Stimulated activated CD4-positive, alpha-beta T cell treated with anti-CD3 and anti-CD28 coated beads, Interleukin-4, amount 100 ng/mL, for 48 hours (primary cell): ENCODE measurements around the gene BCAT1.
"Not testable (repeated sequence)": the region's sequence is repeated elsewhere in the genome, so short reads cannot be mapped to it uniquely, and the experiment has no call there.

Experiments used
- DNase-seq, 2 donors: peaks; one replicate each; pipeline ENCODE4 v3.0.0-alpha.2; 2020; ENCODE audit warnings: low read depth in 2 of 2

The BCAT1 gene

DNA sequence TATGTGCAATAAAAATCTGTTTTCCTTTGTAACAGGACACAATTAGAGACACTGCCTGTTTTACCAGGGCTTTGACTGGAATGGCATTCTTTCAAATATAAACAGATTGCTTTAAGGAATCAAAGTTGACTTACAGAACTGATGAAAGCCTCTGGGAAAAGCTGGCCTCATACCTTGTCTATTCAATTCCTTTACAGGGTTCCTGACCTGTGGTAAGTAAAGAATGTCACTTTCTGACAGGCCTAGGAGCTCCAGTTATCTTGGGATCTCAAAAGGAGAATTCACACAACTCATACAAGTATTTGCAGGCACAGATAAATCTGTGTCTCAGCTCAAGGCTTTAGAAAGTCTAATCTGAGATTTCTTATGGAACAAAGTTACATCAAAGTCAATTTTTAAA lies 88.4 kb downstream of the BCAT1 start:
- DNase-seq = no peak

DNA sequence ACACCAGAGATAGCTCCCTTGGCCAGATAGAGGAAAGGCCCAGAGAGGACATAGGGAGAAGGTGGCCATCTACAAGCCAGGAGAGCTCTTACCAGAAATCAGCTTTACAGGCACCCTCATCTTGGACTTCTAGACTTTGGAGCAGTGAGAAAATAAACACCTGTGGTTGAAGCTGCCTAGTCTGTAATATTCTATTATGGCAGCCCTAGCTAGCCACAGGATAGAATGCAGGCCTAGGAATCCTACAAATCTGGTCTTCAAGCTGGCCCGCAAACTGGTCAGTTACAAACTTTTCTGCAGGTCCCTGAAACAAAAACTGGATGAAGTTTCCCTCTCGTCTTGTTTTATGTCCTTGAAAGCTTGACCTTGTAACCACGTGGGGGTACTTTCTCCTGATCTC lies 92.4 kb downstream of the BCAT1 start:
- no peak for DNase-seq

DNA sequence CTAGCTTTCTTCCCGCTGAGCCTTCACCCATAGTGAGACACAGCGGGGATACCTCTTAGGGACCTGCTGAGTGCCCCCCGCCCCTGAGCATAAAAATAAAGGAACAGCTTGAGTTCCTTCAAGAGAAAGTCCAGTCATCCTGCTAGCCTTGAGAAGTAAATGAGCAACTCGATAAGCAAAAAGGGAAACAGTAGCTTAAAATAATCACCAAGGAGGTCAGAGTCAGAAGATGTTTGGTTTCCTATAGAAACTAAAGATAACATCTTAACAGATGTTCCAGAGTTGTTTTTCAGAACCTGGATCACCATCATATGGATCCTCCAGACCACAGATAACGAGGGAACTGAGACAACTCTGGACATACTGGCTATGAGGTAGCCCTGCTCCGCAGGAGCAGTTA lies 94.0 kb downstream of the BCAT1 start:
- no peak for DNase-seq

DNA sequence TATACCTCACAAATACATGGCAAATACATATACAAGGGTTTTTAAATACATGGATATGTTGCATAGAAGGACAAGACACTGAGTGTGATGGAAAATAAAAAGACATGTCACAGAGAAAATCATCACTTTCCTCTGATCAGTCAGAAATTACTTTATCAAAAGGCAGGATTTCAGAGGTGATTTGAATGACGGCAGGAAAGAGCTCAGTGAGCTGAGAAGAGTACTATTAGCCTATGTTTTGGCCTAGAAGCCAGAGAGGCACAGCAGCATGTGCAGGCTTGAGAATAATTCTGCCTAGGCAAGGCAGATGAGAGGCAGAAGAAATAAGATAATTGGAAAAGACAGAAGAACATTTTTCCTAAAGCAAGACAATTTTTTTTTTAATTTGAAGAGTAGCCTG lies 94.9 kb downstream of the BCAT1 start:
- DNase-seq = no peak

DNA sequence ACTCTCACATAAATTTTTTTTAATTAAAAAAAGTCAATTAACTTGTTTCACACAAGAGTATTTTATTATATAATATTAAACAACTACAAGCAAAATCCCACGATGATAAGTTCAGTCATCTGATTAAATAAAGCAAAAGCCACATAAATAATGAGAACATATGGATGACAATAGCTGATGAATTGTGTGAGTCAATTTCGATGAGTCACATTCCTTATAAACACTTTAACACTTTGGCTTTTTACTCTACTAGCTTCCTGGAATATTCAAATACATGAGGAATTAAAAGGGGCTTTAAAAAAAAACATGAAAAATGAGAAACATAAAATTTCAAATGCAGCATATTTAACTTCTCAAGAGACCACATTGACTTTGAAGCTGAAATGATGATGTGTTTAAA lies 95.3 kb downstream of the BCAT1 start:
- no peak for DNase-seq

DNA sequence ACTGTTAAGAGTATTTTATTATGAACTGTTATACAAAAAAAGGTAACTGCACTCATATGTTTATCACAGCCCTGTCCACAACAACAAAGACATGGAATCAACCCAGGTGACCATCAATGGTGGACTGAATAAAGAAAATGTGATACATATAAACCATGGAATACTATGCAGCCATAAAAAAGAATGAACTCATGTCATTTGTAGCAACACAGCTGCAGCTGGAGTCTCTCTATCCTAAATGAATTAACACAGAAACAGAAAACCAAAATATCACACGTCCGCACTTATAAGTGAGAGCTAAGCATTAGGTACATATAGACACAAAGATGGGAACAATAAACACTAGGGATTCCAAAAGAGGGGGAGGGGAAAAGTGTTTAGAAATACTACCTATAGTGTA lies 95.8 kb downstream of the BCAT1 start:
- no peak for DNase-seq

DNA sequence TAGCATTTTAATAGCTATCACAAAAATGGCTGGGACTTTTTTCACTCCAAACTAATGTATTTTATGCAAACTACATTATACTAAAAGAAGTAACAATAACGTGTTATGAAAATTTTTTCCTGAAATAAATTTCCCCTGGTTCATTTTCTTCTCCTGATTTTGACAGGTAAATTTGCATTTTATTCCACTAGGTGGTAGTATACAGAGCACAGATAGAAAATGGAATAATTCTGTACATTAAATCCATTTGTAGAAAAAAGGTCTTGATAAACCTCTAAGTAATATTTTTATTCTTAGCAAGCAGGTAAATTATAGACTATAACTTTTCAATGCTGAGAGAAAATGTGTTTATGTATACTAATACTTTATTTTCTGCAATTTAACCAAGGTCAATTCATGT lies 96.5 kb downstream of the BCAT1 start:
- no peak for DNase-seq

DNA sequence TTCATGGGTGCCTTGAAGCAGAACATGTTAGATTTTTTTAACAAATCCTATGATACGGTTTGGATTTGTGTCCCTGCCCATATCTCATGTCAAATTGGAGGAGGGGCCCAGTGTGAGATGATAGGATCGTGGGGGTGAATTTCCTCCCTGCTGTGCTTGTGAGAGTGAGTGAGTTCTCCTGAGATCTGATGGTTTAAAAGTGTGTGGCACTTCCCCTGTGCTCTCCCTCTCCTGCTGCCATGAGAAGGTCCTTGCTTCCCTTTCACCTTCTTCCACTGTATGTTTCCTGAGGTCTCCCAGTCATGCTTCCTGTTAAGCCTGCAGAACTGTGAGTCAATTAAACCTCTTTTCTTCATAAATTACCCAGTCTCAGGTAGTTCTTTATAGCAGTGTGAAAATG lies 97.0 kb downstream of the BCAT1 start:
- DNase-seq = not testable (repeated sequence)

DNA sequence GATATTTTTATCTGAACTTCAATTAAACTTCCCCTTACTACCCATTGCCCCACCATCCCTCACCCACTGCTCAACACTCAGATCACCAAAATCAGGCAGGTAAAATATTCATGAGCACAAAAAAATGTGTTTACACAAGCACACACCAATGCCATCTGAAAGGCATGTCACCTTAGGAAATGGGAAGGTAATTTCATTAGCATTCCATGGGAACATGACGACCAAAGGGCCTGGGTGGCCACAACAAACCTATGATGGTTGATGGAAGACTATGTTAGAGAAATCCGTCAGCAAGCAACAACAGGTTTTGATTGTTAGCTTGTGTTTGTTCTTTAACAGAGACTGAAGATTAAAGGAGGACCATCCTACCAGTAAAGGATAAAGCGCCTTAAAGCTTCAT lies 97.6 kb downstream of the BCAT1 start:
- DNase-seq = no peak

DNA sequence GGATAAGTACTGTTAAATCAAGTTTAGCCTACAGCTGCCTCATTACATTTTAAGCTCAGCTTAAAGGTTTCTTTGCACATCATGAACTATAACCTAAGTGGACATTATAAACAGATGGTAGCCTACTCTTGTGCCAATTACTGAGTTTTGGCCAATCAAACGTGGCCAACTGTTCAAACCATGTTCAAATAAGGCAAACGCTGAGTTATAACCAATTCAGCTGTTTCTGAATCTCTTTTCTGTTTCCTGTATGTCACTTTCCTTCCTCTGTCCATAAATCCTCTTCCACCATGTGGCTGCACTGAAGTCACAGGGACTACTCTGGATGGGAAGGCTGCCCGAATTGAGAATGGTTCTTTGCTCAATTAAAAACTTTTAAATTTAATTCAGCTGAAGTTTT lies 98.4 kb downstream of the BCAT1 start:
- no peak for DNase-seq

DNA sequence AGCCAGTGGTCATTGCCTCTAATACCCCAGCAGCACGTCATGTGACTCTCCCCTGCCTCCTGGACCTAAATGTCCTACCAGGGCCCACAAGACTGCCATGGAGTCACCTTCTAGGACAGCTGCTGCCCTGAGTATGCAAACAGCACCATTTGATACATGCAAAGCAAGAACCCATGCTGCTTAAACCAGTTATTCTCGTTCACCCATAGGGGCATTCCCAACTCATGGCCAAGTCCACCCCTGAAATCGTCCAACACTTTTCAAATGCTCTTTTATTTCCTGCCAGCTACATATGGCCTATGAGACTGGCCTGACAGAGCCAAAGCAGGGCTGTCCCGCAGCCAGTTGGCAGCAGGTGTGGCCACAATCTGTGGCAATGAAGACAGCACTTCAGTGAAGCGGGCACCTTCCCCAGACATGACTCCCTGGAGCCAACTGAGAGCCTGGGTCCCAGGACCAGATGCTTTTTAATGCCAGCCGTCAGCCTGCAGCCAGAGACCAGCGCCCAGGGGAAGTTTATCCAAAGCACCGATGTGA lies 99.9 kb downstream of the BCAT1 start:
- no peak for DNase-seq

DNA sequence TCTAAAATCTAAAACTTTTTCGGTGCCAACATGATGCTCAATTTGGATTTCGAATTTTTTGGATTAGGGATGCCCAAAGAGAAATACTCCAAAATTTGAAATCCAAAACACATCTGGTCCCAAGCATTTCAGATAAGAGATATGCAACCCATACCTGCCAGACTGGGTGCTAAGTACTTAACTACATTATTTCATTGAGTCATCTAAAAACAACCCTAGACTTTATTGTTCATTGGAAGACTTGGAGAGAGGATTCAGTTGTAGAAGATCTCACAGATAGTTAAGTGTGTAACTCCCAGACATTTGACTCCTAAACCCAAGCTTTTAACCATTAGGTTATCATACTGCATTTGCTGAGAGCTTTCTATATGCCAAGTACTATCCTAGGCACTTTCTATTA lies 102.2 kb downstream of the BCAT1 start:
- DNase-seq = no peak

DNA sequence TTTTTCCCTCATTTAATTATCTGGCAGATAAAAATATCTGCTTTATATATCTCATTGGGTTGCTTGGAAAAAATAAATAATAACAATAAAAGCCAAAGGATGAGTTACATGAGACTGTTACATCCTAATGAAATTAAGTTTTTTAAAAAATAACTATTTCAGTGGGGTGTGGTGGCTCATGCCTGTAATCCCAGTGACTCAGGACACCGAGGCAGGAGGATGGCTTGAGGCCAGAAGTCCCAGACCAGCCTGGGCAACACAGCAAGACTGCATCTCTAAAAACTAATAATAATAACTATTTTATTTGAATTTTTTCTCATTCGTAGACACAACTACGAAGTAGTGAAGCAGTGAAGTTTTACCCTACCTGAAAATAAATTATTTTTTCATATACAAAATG lies 103.3 kb downstream of the BCAT1 start:
- no peak for DNase-seq

DNA sequence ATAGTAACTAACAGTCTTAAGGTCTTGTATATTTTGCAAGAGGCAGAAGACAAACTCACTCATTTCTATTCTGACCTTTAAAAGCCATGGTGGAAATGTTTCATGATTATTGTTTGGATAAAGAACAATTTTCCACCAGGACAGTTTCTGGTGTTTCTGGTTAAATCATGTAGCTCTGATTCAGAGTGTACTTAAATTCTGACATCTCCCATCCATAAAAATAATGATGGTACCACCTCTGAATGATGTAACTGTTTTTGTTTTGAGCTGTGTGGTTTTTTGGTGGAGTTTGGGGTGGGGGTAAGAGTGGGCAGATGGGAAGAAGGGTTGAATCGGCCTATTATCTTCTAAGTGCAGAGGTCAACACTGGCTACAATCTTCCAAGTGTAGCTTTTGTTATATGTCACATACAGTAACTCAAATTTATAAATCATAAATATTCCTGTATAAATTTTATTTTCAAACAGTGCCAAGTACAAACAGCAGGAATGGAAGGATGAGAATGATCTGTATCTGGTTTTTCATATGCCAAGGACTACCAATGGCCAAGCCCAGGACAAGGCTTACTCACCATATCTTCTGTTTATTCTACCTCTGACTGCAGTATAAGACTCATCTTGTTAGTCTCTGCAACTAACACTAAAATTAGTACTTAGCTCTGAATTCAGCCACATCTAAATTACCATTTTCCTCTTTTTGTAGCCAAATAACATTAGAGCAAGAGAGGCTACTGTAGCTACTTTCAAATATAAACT lies 108.7 kb downstream of the BCAT1 start:
- DNase-seq = no peak

DNA sequence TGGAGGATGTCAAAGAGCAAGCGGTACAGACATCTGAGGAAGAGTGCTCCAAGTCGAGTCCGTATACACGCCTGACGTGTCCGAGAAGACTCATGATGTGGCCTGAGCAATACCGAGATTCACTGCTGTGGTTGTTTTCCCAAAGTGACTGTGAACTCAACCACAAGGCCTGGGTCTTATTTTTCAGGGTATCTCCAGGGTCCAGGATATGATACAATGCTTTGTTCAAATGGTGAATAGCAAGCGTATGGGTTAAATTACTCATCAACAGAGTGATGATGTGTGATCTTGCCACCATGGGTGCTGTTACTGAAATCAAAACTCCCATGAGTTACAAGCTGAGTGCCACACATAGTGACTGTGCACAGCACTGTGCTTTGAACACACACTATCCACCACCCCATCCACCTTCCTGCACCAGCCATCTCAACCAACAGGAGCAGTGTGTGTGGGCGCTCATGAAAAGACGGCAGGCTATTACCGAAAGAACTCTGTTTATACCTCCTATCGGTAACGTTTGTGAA lies 109.6 kb downstream of the BCAT1 start:
- peak; percentile 47 to 73 for DNase-seq

DNA sequence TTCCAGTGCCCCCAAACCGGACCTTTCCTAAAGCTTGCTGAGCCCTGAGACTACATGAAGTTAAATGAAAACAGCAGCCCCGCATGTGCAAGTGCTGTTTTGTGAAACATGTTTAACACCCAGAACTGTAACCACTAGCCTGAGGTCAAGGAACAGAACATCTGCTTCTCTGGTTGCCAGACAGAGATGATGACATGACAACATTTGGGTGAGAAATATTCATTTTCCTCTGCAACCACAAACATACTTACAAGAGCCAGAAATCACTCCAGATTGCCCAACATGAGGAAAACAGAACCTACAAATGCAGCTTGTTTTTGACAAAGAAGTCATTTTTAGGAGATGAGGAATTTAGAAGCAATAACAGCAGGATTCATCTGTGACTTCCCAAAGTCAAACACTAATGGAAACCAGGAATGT lies 110.4 kb downstream of the BCAT1 start:
- DNase-seq = no peak

DNA sequence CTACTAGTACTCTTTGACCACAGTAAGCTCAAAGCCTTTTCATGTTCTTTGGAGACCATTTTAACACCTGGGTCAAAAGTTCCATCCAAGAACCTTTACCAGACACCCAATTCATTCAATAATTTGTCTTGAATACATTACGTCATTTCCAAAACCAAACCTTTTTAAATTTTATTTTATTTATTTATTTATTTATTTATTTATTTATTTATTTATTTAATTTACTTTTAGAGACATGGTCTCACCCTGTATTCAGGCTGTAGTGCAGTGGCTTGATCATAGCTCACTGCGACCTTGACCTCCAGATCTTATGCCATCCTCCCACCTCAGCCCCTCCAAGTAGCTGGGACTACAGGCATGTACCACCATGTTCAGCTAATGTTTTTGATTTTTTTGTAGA lies 113.5 kb downstream of the BCAT1 start:
- no peak for DNase-seq

DNA sequence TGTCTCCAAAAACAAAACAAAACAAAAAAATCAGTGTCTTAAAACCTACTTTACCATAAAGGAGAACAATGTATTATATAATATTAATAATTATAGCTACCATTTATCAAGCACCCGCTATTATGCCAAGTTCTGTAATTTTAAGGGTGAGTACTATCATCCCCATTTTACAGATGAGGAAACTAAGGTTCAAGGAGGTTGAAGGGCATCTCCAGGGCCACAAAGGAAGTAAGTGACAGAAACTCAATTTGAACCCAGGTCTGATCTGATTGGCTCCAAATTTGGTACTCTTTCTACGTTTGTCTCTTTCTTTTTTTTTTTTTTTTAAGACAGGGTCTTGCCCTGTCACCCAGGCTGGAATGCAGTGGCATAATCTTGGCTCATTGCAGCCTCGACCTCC lies 115.4 kb downstream of the BCAT1 start:
- DNase-seq = no peak

DNA sequence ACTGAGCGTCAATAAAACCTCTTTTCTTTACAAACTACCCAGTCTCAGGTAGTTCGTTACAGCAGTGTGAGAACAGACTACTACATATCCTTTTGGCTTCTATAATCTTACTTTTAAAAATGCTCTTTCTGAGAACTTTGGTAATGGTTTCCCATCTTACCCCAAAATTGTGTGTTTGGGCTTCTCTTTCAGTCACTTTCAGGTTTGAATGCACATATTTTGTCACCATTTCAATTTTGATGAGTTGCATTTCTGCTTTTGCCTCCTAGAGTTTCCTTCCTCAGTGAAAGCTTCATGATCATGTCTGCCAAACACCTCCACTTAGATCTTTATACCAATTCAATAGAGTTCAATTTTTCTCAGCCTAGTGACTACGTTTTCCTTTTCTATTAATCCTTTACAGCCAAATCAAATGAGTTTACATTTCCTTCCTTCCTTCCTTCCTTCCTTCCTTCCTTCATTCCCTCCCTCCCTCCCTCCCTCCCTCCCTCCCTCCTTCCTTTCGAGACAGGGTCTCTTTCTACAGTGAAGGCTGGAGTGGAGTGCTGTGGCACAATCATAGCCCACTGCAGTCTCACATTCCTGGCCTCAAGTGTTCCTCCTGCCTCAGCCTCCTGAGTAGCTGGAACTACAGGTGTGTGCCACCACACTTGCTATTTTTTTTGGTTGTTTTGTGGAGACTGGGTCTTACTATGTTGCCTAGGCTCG lies 124.9 kb downstream of the BCAT1 start:
- no peak for DNase-seq

DNA sequence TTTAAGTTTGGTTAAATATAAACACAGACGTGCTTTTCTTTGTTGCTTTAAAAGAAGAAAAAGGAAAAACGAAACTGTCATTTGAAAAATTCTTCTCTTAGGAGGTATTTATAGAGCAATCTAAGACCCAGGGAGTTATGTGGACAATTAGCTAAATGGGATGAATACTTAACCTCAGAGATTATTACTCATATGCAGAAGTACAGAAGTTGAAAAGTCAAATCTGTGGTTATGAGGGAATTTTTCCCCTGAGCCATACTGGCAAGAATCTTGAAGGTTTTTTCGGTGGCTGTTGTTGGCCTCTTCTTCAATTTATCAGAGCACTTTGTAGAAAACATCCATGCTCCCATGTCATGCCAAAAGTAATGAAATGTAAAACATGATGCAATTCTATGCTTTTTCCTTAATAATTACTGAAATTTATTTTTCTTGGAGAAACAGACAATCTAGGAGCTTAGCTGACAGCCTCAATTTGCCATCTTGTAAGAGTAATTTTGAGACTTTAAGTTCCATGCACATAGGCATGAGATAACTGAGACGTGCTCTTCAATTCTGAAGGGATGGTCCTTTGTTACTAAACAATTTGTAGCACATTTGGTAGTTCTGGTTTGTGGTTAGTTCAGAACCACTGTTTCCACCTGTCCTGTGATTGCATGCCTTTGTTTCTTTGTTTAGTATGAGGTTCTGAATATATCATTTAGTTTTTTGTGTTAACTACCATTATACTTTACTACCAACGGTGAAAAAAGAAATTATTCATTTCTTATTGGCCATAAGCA lies 126.6 kb downstream of the BCAT1 start:
- DNase-seq = no peak

DNA sequence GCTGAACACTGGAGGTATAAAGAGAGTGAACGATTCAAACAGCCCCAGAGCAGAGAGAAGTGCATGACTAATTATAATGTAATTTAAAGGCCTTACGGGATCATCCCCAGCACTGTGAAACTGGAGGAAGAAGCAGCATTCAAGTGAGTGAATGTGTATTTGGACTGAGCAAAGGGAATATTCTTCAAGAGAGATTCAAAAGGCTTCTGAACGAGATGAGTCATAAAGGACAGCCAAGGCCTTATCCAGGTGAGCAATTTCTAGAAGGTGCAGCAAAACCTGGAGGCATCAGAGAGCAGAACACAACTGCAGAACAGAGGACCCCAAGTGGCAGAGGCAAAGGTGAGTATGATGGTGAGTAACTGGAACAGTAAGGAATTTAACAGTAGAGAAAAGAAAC lies 127.2 kb downstream of the BCAT1 start:
- no peak for DNase-seq

DNA sequence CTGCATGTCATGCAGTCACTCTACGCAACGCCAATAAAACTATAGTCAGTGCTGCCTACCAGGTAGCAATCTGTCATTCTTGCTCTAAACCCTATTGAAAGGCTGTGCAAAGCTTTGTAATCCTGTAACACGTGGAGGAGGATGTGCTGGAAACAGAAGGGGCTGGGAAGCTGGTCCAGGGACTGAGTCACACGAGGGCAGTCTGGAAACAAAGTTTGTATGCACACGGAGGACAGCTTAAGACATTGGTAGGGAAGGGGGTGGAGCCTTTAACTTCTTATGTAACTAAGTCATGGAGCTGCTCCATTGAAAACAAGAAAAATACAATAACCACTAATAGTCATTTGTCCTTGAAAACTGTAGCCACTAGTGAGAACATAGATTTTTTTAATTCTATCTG lies 128.0 kb downstream of the BCAT1 start:
- no peak for DNase-seq
